Activated CD8-positive, alpha-beta memory T cell treated with anti-CD3 and anti-CD28 coated beads, Interleukin-2, amount 50 U/mL, for 48 hours (primary cell): Measurements from ENCODE around the gene SERPINB1.
"Not testable (repeated sequence)": the region's sequence is repeated elsewhere in the genome, so short reads cannot be mapped to it uniquely, and the experiment has no call there.

Experiments
- DNase-seq: peaks from one replicate; pipeline ENCODE4 v3.0.0-alpha.2; 2020

SERPINB1 gene

GRCh38 chr6:2841264-2842138 lies at the start of gene SERPINB1:
Gene SERPINB1, minus strand, starts transcription at chr6:2841863. Its CDS starts 1,277 bp downstream, at chr6:2840586.
- peak; percentile 93 for DNase-seq

GRCh38 chr6:2890976-2891767 lies 49.5 kb upstream of the SERPINB1 start:
- no peak for DNase-seq

GRCh38 chr6:2885967-2886735 lies 44.5 kb upstream of the SERPINB1 start:
- DNase-seq: no peak

GRCh38 chr6:2884804-2885203 lies 43.1 kb upstream of the SERPINB1 start:
- DNase-seq: no peak

DNA sequence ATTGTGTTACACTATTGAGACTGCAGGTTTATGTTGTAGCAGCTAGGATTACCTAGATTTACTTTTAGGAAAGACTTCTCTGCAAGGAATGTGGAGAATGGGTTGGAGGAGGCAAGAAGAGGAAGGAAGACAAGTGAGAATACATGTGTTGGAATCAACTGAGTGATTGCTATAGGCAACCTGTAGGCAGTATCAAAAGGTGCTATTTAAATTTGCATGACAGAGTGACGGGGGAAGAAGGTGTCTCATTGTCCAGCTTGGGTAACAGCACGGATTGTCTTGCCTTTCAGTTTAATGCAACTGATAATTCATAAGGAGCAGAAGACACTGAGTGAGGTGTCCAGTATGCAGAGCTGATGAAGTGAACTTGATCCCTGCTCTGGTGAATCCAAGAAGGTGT lies 42.0 kb upstream of the SERPINB1 start:
- DNase-seq: no peak

DNA sequence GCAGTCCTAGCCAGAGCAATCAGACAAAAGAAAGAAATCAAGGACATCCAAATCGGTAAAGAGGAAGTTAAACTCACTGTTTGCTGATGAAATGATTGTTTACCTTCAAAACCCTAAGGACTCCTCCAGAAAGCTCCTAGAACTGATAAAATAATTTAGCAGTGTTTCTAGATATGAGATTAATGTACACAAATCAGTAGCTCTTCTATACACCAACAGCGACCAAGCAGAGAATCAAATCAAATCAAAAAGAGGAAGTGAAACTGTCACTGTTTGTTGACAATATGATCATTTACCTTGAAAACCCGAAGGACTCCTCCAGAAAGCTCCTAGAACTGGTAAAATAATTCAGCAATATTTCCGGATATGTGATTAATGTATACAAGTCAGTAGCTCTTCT lies 39.8 kb upstream of the SERPINB1 start:
- DNase-seq: no peak

GRCh38 chr6:2880156-2880555 lies 38.5 kb upstream of the SERPINB1 start:
- DNase-seq: not testable (repeated sequence)

DNA sequence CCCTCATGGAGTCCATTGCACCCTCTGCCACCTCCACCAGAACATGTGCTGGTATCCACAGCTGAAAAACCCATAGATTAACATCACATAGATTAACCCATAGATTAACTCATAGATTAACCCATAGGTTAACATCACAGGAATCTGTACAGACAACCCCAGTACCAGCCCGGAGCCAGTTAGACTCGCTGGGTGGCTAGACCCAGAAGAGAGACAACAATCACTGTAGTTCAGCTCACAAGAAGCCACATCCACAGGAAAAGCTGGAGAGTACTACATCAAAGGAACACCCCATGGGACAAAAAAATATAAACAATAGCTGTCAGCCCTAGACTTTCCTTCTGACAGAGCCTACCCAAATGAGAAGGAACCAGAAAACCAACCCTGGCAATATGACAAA lies 36.3 kb upstream of the SERPINB1 start:
- no peak for DNase-seq

DNA sequence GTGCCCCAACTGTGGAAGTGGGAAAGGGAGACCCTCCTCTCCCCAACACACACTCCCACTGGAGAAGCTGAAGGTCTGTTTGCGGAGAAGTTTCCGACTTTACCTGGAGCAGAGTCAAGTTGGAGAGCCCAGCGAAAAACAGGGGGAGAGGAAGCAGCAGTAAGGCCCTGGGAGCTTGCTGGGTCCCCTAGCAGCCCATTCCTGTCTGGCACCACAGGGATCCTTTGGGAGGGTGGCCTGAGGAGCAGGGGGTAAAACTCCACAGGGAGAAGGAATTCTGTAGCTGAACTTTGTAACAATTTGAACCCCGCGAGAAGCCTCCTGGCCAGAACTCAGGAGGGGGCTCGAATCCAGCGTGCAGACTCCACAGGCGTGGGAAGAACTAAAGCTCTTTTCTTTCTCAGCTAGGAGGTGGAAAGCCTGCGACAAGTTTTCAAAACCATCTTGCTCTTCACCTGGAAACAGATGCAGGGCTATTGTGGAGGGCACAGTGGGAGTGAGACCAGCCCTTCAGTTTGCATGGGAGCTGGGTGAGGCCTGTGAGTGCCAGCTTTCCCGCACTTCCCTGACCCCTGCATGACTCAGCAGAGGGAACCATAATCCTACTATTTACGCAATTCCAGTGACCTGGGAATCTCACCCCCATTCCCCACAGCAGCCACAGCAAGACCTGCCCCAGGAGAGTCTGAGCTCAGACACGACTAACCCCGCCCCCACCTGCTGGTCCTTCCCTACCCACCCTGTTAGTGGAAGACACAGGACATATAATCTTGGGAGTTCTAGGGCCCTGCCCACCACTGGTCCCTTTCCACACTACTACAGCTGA lies 35.6 kb upstream of the SERPINB1 start:
- DNase-seq: no peak

- no peak for DNase-seq
Observed at GRCh38 chr6:2876210-2877056, 34.8 kb upstream of the SERPINB1 start.

GRCh38 chr6:2875359-2876191 lies 33.9 kb upstream of the SERPINB1 start:
- DNase-seq: no peak

DNA sequence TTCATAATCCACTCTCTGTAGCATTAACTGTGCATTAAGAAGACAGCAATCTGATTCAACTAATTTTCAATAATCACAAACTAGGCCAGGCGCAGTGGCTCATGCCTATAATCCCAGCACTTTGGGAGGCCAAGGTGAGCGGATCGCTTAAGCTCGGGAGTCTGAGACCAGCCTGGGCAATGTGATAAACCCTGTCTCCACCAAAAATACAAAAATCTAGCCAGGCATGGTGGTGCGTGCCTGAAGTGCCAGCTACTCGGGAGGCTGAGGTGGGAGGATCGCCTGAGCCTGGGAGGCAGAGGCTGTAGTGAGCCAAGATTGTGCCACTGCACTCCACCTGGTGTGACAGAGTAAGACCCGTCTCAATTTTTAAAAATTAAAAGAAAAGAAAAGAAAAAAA lies 32.0 kb upstream of the SERPINB1 start:
- DNase-seq: no peak

GRCh38 chr6:2872423-2873358 lies 31.0 kb upstream of the SERPINB1 start:
- DNase-seq: no peak

- no peak for DNase-seq
Observed at GRCh38 chr6:2871953-2872352, 30.3 kb upstream of the SERPINB1 start.

DNA sequence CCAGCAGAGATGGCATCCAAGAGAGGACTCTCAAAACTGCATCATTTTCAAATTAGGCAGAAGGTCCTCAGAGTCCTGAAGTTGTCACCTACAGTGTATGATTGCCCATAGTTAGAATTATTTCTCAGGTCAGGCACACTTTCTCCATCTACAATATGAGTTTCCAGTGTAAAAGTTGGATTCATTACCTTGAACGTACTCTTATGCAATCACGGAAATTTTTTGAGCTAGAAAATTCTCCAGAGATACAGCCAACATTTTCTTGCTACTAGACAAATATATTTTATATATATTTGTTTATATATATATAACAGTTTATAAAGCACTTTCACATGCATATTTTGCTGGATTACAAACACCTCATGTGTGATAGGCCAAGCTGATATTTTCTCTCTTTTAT lies 29.4 kb upstream of the SERPINB1 start:
- no peak for DNase-seq

DNA sequence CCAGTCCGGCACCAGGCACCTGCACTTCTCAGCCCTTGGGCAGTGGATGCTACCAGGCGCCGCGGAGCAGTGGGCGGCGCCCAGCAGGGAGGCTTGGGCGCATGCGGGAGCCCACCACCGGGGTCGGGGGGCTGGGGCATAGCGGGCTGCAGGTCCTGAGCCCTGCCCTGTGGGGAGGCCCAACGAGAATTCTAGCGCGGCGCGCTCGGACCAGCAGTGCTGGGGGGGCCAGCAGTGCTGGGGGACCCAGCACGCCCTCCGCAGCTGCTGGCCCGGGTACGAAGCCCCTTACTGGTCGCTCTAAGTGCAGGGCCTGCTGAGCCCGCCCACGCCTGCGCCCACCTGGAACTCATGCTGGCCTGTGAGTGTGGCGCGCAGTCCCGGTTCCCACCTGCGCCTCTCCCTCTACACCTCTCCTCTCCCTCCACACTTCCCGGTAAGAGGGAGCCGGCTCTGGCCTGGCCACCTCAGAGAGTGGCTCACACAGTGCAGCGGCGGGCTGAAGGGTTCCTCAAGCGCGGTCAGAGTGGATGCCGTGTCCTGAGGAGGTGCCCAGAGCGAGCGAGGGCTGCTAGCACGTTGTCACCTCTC lies 28.5 kb upstream of the SERPINB1 start:
- no peak for DNase-seq

DNA sequence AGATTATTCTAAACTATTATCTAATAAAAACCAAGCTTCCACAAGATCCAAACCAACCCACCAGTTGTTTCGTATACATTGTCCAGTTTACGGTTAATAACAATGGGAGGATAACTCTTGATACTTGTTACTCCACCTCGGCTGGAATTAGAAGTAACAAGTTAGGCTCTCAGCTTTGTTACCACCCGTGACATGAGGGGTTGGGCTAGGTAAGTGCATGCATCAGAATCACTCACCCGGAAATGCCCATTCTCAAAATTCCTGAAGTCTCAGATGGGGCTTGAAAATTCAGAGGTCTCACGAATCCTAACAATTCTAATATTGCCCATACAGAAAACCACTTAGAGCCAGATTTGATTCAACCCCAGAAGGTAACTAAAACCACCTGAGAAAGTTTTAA lies 27.0 kb upstream of the SERPINB1 start:
- DNase-seq: no peak

DNA sequence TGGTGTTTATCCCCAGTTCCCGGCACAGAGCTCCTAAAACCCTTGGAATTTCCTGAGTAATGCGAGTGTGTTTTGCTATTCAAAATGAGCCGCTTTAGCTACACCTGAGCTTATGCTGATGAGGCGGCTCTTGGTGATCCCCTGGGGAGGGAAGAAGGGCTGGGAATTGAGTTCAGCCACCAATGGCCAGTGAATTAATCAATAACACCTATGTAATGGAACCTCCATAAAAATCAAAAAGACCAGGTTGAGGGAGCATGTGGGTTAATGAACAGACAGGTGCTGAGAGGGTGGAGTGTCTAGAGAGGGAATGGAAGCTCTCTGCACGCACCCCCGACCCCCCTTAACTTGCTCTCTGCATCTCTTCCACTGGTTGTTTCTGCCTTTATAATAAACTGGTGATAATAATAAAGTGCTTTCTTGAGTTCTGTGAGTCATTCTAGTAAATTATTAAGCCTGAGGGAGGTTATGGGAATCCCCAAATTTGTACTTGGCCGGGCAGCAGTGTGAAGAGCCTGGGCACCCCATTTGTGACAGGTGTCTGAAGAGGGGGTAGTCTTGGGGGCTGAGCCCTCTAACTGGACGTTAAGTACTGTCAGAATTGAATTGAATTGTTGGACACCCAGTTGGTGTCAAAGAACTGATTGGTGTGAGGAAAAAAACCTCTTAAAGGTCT lies 24.6 kb upstream of the SERPINB1 start:
- DNase-seq: no peak
